HL-60 (cell line): ENCODE data around the gene RUFY4.
A peak's percentile ranks its signal among the peaks of the same experiment; 100 is the strongest.

Experiments
- CTCF ChIP-seq: IDR thresholded peaks from one replicate; pipeline ENCODE4 v1.5.1; 2011; ENCODE audit warnings: low read length, control low read depth, inconsistent platforms; ENCODE audit not compliant: insufficient read depth
- POLR2AphosphoS5 ChIP-seq: IDR thresholded peaks from 2 replicates; pipeline ENCODE4 v1.6.1; 2012; ENCODE audit warnings: low read depth
- REST ChIP-seq: IDR thresholded peaks from 2 replicates; pipeline ENCODE4 v1.6.1; 2012; ENCODE audit warnings: low read depth; ENCODE audit not compliant: insufficient replicate concordance

DNA sequence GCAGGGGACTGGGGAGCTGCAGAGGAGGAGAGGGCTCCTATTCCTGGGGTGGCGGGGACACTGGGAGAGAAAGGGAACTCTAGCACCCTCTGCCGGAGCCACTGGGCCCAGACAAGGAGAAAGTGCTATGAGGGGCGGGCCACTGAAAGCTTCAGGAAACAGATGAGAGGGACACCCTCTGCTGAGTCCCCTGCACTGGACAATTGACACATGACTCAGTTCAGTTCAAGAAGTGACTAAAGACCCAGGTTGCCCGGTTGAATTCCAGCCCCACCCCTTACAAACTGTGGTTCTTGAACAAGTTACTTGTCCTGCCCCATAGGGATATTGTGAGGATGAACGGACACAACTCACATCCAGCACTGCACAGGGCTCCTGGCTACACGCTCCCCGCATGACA is 5.0 kb downstream of the RUFY4 start:
- no peak for TF ChIP-seq POLR2AphosphoS5
- TF ChIP-seq CTCF = peak; percentile 78
- TF ChIP-seq REST = no peak
